22Rv1 (cell line): ENCODE data around the gene ALX3.

ENCODE experiments used
- CTCF ChIP-seq: fragments of 450-650 bp; IDR thresholded peaks from 2 replicates; pipeline ENCODE4 v1.5.1; 2017; ENCODE audit warnings: mild to moderate bottlenecking
- ZFX ChIP-seq: fragments of 450-650 bp; IDR thresholded peaks from 2 replicates; pipeline ENCODE4 v1.6.1; 2017; ENCODE audit warnings: antibody characterized with exemption, borderline replicate concordance

GRCh38 chr1:110091381-110091780 is 20.9 kb upstream of the ALX3 start:
- no peak for TF ChIP-seq CTCF
- no peak for TF ChIP-seq ZFX
